Measurements from ENCODE around the gene BCL7A.
A peak's percentile ranks its signal among the peaks of the same experiment; 100 is the strongest.

Gene BCL7A

GRCh38 chr12:122076743-122077495, 55.2 kb downstream of the BCL7A start:
- H3K4me3 ChIP-seq (ENCODE audit: low read depth, low read length): no peak overlapping the region
- no peak for DNase-seq (ENCODE audit: low read depth)
- in situ Hi-C loops (cut with HindIII; ENCODE audit: low sequenced_read_pairs): no loop called here
- no peak for TF ChIP-seq CTCF (IDR thresholded peaks at IDR 0.05; ENCODE audit: low read depth, low read length, missing control alignments)

- no peak for TF ChIP-seq CTCF (IDR thresholded peaks at IDR 0.05; ENCODE audit: low read depth, low read length, missing control alignments)
- no peak for DNase-seq (ENCODE audit: low read depth)
- in situ Hi-C loops (cut with HindIII; ENCODE audit: low sequenced_read_pairs): no loop called here
- H3K4me3 ChIP-seq (ENCODE audit: low read depth, low read length): peak within 1 kb of the TSS; percentile 75
Measured at GRCh38 chr12:122078141-122079032, 56.7 kb downstream of the BCL7A start, which contains the start of gene MLXIP. Gene MLXIP, plus strand, starts transcription at chr12:122078756. Its CDS starts 98 bp downstream, at chr12:122078854.

GRCh38 chr12:122079033-122079531, 57.4 kb downstream of the BCL7A start:
- TF ChIP-seq CTCF (IDR thresholded peaks at IDR 0.05; ENCODE audit: low read depth, low read length, missing control alignments): no peak
- no peak for DNase-seq (ENCODE audit: low read depth)
- in situ Hi-C loops (cut with HindIII; ENCODE audit: low sequenced_read_pairs): no loop called here
- peak overlapping the region; percentile 75 for H3K4me3 ChIP-seq (ENCODE audit: low read depth, low read length)

DNA sequence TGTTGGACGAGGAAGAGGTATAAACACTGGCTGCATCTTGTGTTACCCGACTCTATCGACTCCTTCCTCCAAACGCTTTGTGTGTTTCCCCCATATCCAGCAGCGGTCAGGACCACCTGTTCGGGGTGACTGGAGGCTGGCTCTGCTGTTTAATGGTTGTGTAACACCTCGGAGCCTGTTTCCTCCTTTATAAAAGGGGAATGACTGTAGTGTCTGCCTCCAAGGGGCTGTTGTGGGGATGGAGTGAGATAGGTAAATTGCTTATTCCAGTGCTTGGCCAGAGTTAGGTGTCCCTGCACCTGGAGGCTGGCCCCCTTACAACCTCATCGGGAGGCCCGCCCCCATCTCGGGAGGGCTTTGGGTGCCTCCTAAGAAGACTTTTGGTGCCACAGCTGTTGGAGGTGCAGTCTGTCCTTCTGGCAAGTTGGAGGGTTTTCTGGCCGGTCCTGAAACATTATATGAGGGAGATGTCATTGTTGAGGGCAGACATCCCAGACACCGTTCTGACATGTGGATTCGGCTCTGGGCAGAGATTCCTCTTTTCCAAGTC, 57.9 kb downstream of the BCL7A start:
- no peak for DNase-seq (ENCODE audit: low read depth)
- in situ Hi-C loops (cut with HindIII; ENCODE audit: low sequenced_read_pairs): no loop called here
- peak overlapping the region; percentile 75 for H3K4me3 ChIP-seq (ENCODE audit: low read depth, low read length)
- TF ChIP-seq CTCF (IDR thresholded peaks at IDR 0.05; ENCODE audit: low read depth, low read length, missing control alignments): no peak

- TF ChIP-seq CTCF (IDR thresholded peaks at IDR 0.05; ENCODE audit: low read depth, low read length, missing control alignments): no peak
- in situ Hi-C loops (cut with HindIII; ENCODE audit: low sequenced_read_pairs): no loop called here
- no peak for DNase-seq (ENCODE audit: low read depth)
- peak overlapping the region; percentile 75 for H3K4me3 ChIP-seq (ENCODE audit: low read depth, low read length)
Measured at GRCh38 chr12:122080149-122081082, 58.7 kb downstream of the BCL7A start.

Measured in astrocyte of the cerebellum (primary cell).